Astrocyte (in vitro differentiated cells and primary cell): ENCODE results near the gene GYG1. TPM values are rescaled to one million over a fixed set of nuclear protein-coding genes. Genes with fewer than 3 reads are reported as not detected.

Experiments used
- DNase-seq: peaks from one replicate; pipeline ENCODE4 v3.0.0-alpha.2; 2010; ENCODE audit warnings: low read depth
- FAIRE-seq: peaks from 2 replicates; lab custom pipeline; 2011; peaks lifted over from hg19 to GRCh38; lab: Jason Lieb, UNC
- H2AFZ ChIP-seq: 2 replicates; pipeline ENCODE4 v1.6.0; 2012; ENCODE audit warnings: low read depth, low read length, inconsistent platforms
- H3K27ac ChIP-seq: 2 replicates; pipeline ENCODE4 v1.5.1; 2011; ENCODE audit warnings: low read depth, low read length, inconsistent platforms
- H3K27me3 ChIP-seq: 2 replicates; pipeline ENCODE4 v1.6.0; 2011; ENCODE audit warnings: low read length, inconsistent platforms; ENCODE audit not compliant: insufficient read depth
- H3K36me3 ChIP-seq: 2 replicates; pipeline ENCODE4 v1.5.1; 2011; ENCODE audit warnings: low read length, inconsistent platforms; ENCODE audit not compliant: insufficient read depth
- H3K4me1 ChIP-seq: 2 replicates; pipeline ENCODE4 v1.5.1; 2011; ENCODE audit warnings: low read length, inconsistent platforms; ENCODE audit not compliant: insufficient read depth
- H3K4me2 ChIP-seq: 2 replicates; pipeline ENCODE4 v1.6.0; 2012; ENCODE audit warnings: low read length, inconsistent platforms
- H3K4me3 ChIP-seq: 2 replicates; pipeline ENCODE4 v1.5.1; 2011; ENCODE audit warnings: low read depth, mild to moderate bottlenecking, low read length, inconsistent platforms; ENCODE audit not compliant: insufficient read depth
- H3K79me2 ChIP-seq: 2 replicates; pipeline ENCODE4 v1.6.0; 2012; ENCODE audit warnings: mild to moderate bottlenecking, low read length, inconsistent platforms; ENCODE audit not compliant: insufficient read depth
- H3K9ac ChIP-seq: 2 replicates; pipeline ENCODE4 v1.6.0; 2012; ENCODE audit warnings: mild to moderate bottlenecking, low read length, inconsistent platforms
- H3K9me3 ChIP-seq: 2 replicates; pipeline ENCODE4 v1.5.1; 2012; ENCODE audit warnings: low read depth, mild to moderate bottlenecking, low read length, inconsistent platforms; ENCODE audit not compliant: insufficient read depth
- H4K20me1 ChIP-seq: 2 replicates; pipeline ENCODE4 v1.6.0; 2012; ENCODE audit warnings: low read length, inconsistent platforms; ENCODE audit not compliant: insufficient read depth
- H3K27ac Mint-ChIP-seq: one replicate; pipeline ENCODE4 v1.8.0; 2021; ENCODE audit warnings: mild to moderate bottlenecking, mixed read lengths; ENCODE audit not compliant: unreplicated experiment
- H3K27me3 Mint-ChIP-seq: one replicate; pipeline ENCODE4 v1.8.0; 2021; ENCODE audit warnings: low read depth, mixed read lengths; ENCODE audit not compliant: unreplicated experiment
- H3K36me3 Mint-ChIP-seq: one replicate; pipeline ENCODE4 v1.8.0; 2021; ENCODE audit warnings: low read depth, mixed read lengths; ENCODE audit not compliant: unreplicated experiment
- H3K4me1 Mint-ChIP-seq: one replicate; pipeline ENCODE4 v1.8.0; 2021; ENCODE audit warnings: low read depth, mixed read lengths; ENCODE audit not compliant: unreplicated experiment
- H3K4me3 Mint-ChIP-seq: one replicate; pipeline ENCODE4 v1.8.0; 2021; ENCODE audit warnings: mild to moderate bottlenecking, moderate library complexity, mixed read lengths; ENCODE audit not compliant: unreplicated experiment
- H3K9me3 Mint-ChIP-seq: one replicate; pipeline ENCODE4 v1.8.0; 2021; ENCODE audit warnings: mild to moderate bottlenecking, mixed read lengths; ENCODE audit not compliant: unreplicated experiment
- CTCF ChIP-seq: IDR thresholded peaks from 2 replicates; pipeline ENCODE4 v1.5.1; 2011; ENCODE audit warnings: low read depth, mild to moderate bottlenecking, inconsistent platforms, low read length, moderate library complexity; ENCODE audit not compliant: insufficient read depth
- EZH2 ChIP-seq: IDR thresholded peaks from 2 replicates; pipeline ENCODE4 v1.6.1; 2012; ENCODE audit warnings: mild to moderate bottlenecking, low read length, inconsistent platforms; ENCODE audit not compliant: insufficient read depth
- total RNA-seq: library from RNA; stranded (reverse); gene quantifications from 2 replicates; pipeline ENCODE4 v1.2.1, GENCODE V29; 2021

Gene GYG1
- total RNA-seq, 1 donor from 2014 or later, result 41.9 TPM

- H3K27ac Mint-ChIP-seq, result no peak overlapping the region
- DNase-seq (no peak), FAIRE-seq (no peak)
- no peak for TF ChIP-seq EZH2
- TF ChIP-seq CTCF, result no peak
- H3K4me1 Mint-ChIP-seq, result peaks cover 15% of the 10 kb centered on the region
- Histone ChIP-seq H3K4me1 (peaks cover 5% of the 10 kb centered on the region), H3K4me2 (no peak overlapping the region), H4K20me1 (no peaks in the 10 kb centered on the region), H3K9me3 (no peaks in the 10 kb centered on the region), H3K4me3 (no peak overlapping the region), H3K79me2 (no peaks in the 10 kb centered on the region), H3K27me3 (no peaks in the 10 kb centered on the region), H3K9ac (no peak overlapping the region), H3K36me3 (no peaks in the 10 kb centered on the region), H3K27ac (no peak overlapping the region), H2AFZ (no peak overlapping the region)
- H3K9me3 Mint-ChIP-seq, result no peaks in the 10 kb centered on the region
- H3K4me3 Mint-ChIP-seq, result no peak overlapping the region
- peaks cover 8% of the 10 kb centered on the region for H3K36me3 Mint-ChIP-seq
- no peaks in the 10 kb centered on the region for H3K27me3 Mint-ChIP-seq
Measured at GRCh38 chr3:149003653-149004305, 12.4 kb downstream of the GYG1 start.

- no peaks in the 10 kb centered on the region for H3K9me3 ChIP-seq
- peaks cover 7% of the 10 kb centered on the region for H3K4me1 ChIP-seq
- Mint-ChIP-seq H3K4me1 (peaks cover 7% of the 10 kb centered on the region), H3K4me3 (no peak overlapping the region), H3K9me3 (no peaks in the 10 kb centered on the region), H3K27ac (peak overlapping the region; percentile 61), H3K27me3 (no peaks in the 10 kb centered on the region), H3K36me3 (peaks cover 10% of the 10 kb centered on the region)
- H3K79me2 ChIP-seq, result no peaks in the 10 kb centered on the region
- no peak overlapping the region for H3K4me3 ChIP-seq
- H3K27ac ChIP-seq, result no peak overlapping the region
- no peaks in the 10 kb centered on the region for H3K27me3 ChIP-seq
- no peak overlapping the region for H2AFZ ChIP-seq
- H4K20me1 ChIP-seq, result no peaks in the 10 kb centered on the region
- FAIRE-seq (no peak), DNase-seq (no peak)
- TF ChIP-seq CTCF (no peak), EZH2 (no peak)
- H3K4me2 ChIP-seq, result no peak overlapping the region
- H3K36me3 ChIP-seq, result peaks cover 3% of the 10 kb centered on the region
- H3K9ac ChIP-seq, result peak overlapping the region; percentile 31
Measured at GRCh38 chr3:149004622-149005021, 13.3 kb downstream of the GYG1 start.

- H3K4me2 ChIP-seq, result no peak overlapping the region
- no peaks in the 10 kb centered on the region for H3K9me3 Mint-ChIP-seq
- no peak overlapping the region for H3K27ac Mint-ChIP-seq
- H3K4me1 Mint-ChIP-seq, result peaks cover 1% of the 10 kb centered on the region
- no peak for FAIRE-seq
- no peak overlapping the region for H3K4me3 ChIP-seq
- TF ChIP-seq CTCF (no peak), EZH2 (no peak)
- DNase-seq, result peak; percentile 47
- H2AFZ ChIP-seq, result no peak overlapping the region
- H3K79me2 ChIP-seq, result no peaks in the 10 kb centered on the region
- H3K27ac ChIP-seq, result no peak overlapping the region
- H3K4me3 Mint-ChIP-seq, result no peak overlapping the region
- peaks cover 11% of the 10 kb centered on the region for H3K36me3 Mint-ChIP-seq
- H3K27me3 Mint-ChIP-seq, result no peaks in the 10 kb centered on the region
- H4K20me1 ChIP-seq, result no peaks in the 10 kb centered on the region
- H3K4me1 ChIP-seq, result peaks cover 11% of the 10 kb centered on the region
- no peak overlapping the region for H3K9ac ChIP-seq
- H3K9me3 ChIP-seq, result no peaks in the 10 kb centered on the region
- H3K27me3 ChIP-seq, result no peaks in the 10 kb centered on the region
- H3K36me3 ChIP-seq, result peaks cover 8% of the 10 kb centered on the region
Measured at GRCh38 chr3:149005416-149005815, 14.1 kb downstream of the GYG1 start.
